Ovary (tissue), 3 donors: ENCODE results near the gene CDC42BPA.

ENCODE experiments used
- POLR2A ChIP-seq: fragments of 450-650 bp; IDR thresholded peaks from one replicate; pipeline ENCODE4 v1.6.1; 2017; ENCODE audit warnings: antibody characterized with exemption, mild to moderate bottlenecking, moderate library complexity
- TF ChIP-seq, protein P1 (sequence below), 3 donors: fragments of 450-650 bp in 2 of 3; fragments of 200-600 bp in 1 of 3; IDR thresholded peaks; one replicate each; pipeline versions ENCODE4 v1.5.1 to v1.8.0; 2016 to 2022; ENCODE audit warnings: antibody characterized with exemption in 3 of 3, mild to moderate bottlenecking in 1 of 3
- donor health status: DM: no; HTN: no; CAD: no.

GRCh38 chr1:227268943-227269342 is 49.3 kb downstream of the CDC42BPA start:
- no peak for TF ChIP-seq POLR2A
- TF ChIP-seq, protein P1, sequence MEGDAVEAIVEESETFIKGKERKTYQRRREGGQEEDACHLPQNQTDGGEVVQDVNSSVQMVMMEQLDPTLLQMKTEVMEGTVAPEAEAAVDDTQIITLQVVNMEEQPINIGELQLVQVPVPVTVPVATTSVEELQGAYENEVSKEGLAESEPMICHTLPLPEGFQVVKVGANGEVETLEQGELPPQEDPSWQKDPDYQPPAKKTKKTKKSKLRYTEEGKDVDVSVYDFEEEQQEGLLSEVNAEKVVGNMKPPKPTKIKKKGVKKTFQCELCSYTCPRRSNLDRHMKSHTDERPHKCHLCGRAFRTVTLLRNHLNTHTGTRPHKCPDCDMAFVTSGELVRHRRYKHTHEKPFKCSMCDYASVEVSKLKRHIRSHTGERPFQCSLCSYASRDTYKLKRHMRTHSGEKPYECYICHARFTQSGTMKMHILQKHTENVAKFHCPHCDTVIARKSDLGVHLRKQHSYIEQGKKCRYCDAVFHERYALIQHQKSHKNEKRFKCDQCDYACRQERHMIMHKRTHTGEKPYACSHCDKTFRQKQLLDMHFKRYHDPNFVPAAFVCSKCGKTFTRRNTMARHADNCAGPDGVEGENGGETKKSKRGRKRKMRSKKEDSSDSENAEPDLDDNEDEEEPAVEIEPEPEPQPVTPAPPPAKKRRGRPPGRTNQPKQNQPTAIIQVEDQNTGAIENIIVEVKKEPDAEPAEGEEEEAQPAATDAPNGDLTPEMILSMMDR (IDR thresholded peaks at IDR 0.05) = no peak
